HG03095 (cell line): ENCODE data around the gene PTRH2.

Experiments used
- ATAC-seq: cut with Tn5 transposase; IDR thresholded peaks from one replicate; pipeline ENCODE4 v1.9.1; 2021; ENCODE audit warnings: moderate library complexity; ENCODE audit not compliant: unreplicated experiment

Gene PTRH2

GRCh38 chr17:59722623-59723022, 15.4 kb upstream of the PTRH2 start:
- ATAC-seq = no peak

DNA sequence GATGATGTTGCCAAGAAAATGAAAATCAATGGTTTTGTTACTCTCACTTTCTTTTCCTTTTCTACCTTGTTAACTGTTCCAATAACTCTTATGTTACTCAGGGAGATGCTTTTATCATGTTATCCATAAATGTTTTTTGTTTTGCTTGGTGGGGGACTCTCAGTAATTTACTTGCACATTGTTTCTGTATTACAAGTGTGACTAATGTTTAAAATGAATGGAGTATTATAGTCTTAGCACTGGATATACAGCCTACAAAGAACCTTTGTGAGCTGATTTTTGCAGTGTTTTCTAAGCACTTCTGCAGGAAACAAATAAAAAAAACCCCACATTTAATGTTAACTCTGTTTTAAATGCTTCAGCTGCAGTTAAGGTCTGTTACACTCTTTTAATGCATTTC, 12.3 kb upstream of the PTRH2 start:
- no peak for ATAC-seq

- no peak for ATAC-seq
Observed at GRCh38 chr17:59716427-59716826, 9.2 kb upstream of the PTRH2 start.

GRCh38 chr17:59714255-59714654, 7.0 kb upstream of the PTRH2 start:
- ATAC-seq = no peak

DNA sequence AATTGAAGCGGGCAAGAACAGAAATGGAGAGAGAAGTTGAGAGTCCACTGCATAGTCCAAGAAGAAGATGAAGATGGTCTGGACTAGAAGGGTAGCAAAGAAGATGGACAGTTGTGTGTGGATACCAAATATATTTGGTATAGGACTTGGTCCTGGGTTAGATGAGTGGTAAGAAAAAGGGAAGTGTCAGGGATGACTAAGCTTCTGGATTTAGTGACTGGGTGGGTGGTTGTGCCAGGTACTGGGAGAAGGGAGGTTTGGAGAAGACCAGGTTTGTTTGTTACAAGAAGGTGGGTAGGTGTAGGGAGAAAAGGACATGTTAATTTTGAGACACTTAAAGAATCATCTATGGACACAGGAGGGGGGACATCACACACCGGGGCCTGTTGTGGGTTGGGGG, 5.6 kb upstream of the PTRH2 start:
- ATAC-seq = no peak

GRCh38 chr17:59711936-59712335, 4.7 kb upstream of the PTRH2 start:
- no peak for ATAC-seq

- no peak for ATAC-seq
Observed at GRCh38 chr17:59707971-59708430, 771 bp upstream of the PTRH2 start.

GRCh38 chr17:59702304-59702703, 4.9 kb downstream of the PTRH2 start:
- ATAC-seq = no peak

- ATAC-seq = no peak
Observed at GRCh38 chr17:59699786-59700185, 7.4 kb downstream of the PTRH2 start.

- no peak for ATAC-seq
Observed at GRCh38 chr17:59699218-59699617, 8.0 kb downstream of the PTRH2 start.

DNA sequence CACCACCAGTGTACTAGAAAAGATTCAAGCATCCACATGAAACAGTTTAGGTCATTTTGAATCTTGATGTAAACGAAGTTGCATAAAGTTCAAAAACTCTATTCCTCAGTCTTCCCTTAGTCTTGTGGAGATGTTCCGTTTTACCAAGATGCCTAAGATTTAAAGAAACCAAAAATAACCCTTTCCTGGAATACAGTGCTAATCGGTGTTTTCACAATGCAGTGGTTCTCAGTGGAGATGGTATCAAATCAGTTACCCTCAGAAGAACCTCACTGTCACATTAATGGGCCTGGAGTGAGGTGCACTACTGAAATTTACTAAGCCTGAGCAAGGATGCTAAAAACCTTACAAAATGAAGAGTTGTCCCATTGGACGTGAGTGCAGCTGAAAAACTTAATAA, 9.1 kb downstream of the PTRH2 start:
- no peak for ATAC-seq

DNA sequence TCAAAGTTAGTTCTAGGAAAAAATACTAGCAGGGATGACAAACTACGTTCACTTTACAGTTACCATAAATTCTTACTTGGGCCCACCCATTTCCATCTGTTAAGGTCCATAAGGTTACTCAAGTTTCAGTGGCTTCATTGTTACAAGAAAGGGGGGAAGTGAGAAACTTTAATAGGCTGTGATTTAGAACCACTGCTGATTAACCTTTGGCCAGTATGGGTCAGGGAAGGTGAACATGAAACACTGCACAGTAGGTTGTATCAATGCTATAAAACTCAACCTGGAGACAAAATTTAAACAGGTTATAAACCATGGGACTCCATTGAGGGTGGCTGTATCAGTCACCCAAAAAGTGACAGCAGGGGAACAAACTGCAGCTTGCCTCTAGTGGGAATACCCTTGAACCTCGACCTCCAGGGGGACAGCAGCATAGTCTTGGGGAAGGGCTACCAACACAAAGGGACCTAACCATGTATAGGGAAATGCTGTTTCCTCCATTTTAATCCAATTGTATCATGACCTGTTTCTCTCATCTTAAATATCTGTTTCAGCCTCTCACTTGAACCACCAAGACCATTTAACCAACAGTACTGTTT, 10.4 kb downstream of the PTRH2 start:
- no peak for ATAC-seq

GRCh38 chr17:59695945-59696681, 11.1 kb downstream of the PTRH2 start:
- no peak for ATAC-seq

GRCh38 chr17:59694344-59694743, 12.9 kb downstream of the PTRH2 start:
- ATAC-seq = no peak

- ATAC-seq = no peak
Observed at GRCh38 chr17:59693582-59693981, 13.6 kb downstream of the PTRH2 start.

DNA sequence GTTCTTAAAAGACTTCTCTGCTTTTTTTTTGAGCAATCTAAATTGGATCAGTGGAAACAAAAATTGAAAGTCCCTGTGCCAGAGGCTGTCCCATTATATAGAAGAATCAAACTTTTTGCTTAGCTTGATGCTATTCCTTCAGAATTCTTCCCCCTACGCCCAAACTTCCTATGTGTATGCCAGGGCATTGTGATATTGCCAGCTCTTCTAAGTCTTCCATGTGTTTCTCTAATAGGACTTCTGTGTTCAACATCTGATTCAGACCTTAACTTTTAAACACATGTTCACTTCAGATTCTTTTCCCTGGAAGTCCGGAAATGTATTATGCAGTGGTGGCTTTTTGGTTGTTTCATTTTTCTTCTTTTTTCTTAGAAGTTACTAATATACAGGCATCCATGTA, 18.7 kb downstream of the PTRH2 start:
- ATAC-seq = no peak

- no peak for ATAC-seq
Observed at GRCh38 chr17:59688008-59688407, 19.2 kb downstream of the PTRH2 start.

DNA sequence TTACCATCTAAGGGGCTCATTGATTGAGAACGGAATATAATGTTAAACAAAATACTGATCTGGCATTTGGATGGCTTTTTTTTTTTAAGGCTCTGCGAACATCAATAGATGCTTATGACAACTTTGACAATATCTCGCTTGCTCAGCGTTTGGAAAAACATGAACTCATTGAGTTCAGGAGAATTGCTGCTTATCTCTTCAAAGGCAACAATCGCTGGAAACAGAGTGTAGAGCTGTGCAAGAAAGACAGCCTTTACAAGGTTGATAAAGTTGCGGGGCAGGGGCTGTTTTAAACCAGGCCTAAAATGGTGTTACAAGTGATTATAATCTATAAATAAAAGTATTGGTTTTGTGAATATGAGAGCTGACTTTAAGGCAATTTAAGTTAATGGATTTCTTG, 22.3 kb downstream of the PTRH2 start:
- ATAC-seq = no peak

GRCh38 chr17:59683283-59683682, 23.9 kb downstream of the PTRH2 start:
- ATAC-seq = no peak

- ATAC-seq = no peak
Observed at GRCh38 chr17:59680314-59680713, 26.9 kb downstream of the PTRH2 start.

DNA sequence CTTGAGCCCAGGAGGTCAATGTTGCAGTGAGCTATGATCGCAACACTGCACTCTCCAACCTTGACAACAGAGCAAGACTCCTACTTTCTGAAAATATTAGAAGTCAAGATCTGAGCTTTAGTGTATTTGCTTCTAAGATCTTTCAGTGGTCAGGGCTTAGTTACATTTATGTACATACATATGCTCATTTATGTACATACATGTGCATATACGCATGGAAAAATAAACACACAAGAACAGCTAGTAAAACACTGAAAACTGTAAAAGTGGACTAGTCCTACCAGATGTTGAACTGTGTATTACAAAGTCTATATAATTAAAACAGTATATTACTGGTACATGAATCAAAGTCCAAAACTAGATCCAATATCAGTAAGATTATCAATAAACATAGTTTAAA, 28.3 kb downstream of the PTRH2 start:
- no peak for ATAC-seq

DNA sequence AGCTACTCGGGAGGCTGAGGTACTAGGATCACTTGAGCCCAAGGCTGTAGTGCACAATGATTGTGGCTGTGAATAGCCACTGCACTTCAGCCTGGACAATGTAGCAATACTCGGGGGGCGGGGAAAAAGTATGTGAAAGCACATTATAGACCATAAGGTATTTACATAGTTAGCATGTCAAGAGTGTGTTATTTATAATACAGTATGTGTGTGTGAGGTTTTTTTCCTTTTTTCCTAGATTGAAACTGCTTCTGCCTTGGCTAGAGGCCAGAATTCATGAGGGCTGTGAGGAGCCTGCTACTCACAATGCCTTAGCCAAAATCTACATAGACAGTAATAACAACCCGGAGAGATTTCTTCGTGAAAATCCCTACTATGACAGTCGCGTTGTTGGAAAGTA, 30.5 kb downstream of the PTRH2 start:
- ATAC-seq = no peak

DNA sequence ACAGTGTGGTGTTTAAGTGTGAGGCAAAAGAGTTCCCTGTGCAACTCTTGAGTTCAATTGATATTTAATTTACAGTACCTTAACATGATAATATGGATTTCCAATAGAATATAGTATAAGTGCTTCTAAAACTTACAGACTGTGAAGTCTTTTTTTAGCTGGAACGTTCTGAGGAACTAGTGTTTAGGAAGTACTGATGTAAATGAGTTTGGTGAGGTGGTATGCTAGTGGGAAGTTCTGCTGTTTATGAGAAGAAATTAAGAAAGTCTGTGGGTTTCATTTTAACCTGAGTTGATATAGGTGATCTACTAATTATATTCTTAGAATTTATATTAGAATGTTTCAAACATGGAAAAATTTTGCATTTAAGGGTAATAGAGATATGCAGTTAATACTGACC, 32.0 kb downstream of the PTRH2 start:
- ATAC-seq = no peak
